Osteocyte (in vitro differentiated cells): Measurements from ENCODE around the gene HSD17B13. TPM values are rescaled to one million over a fixed set of nuclear protein-coding genes. Genes with fewer than 3 reads are reported as not detected.
"Not testable (repeated sequence)": the region's sequence is repeated elsewhere in the genome, so short reads cannot be mapped to it uniquely, and the experiment has no call there.

Experiments
- DNase-seq: peaks from one replicate; pipeline ENCODE4 v3.0.0; 2021; ENCODE audit warnings: mixed read lengths; ENCODE audit not compliant: unreplicated experiment; ENCODE audit errors: extremely low spot score
- H3K27ac Mint-ChIP-seq: one replicate; pipeline ENCODE4 v1.8.0; 2021; ENCODE audit warnings: mild to moderate bottlenecking, mixed read lengths; ENCODE audit not compliant: unreplicated experiment
- H3K27me3 Mint-ChIP-seq: one replicate; pipeline ENCODE4 v1.8.0; 2021; ENCODE audit warnings: mixed read lengths; ENCODE audit not compliant: unreplicated experiment
- H3K36me3 Mint-ChIP-seq: one replicate; pipeline ENCODE4 v1.8.0; 2021; ENCODE audit warnings: mixed read lengths; ENCODE audit not compliant: unreplicated experiment
- H3K4me1 Mint-ChIP-seq: one replicate; pipeline ENCODE4 v1.8.0; 2021; ENCODE audit warnings: mixed read lengths; ENCODE audit not compliant: unreplicated experiment
- H3K4me3 Mint-ChIP-seq: one replicate; pipeline ENCODE4 v1.8.0; 2021; ENCODE audit warnings: mild to moderate bottlenecking, moderate library complexity, mixed read lengths; ENCODE audit not compliant: unreplicated experiment
- H3K9me3 Mint-ChIP-seq: one replicate; pipeline ENCODE4 v1.8.0; 2021; ENCODE audit warnings: mixed read lengths; ENCODE audit not compliant: unreplicated experiment
- total RNA-seq: library from RNA; stranded (reverse); gene quantifications from 2 replicates; pipeline ENCODE4 v1.2.1, GENCODE V29; 2021
- TF ChIP-seq, protein P1 (sequence below): fragments of 200-600 bp; sonication (generic); IDR thresholded peaks from 2 replicates; pipeline ENCODE4 v1.5.0; 2021; ENCODE audit warnings: antibody characterized with exemption, mild to moderate bottlenecking, moderate library complexity

Gene HSD17B13
- total RNA-seq, 1 donor from 2014 or later, result not detected

DNA sequence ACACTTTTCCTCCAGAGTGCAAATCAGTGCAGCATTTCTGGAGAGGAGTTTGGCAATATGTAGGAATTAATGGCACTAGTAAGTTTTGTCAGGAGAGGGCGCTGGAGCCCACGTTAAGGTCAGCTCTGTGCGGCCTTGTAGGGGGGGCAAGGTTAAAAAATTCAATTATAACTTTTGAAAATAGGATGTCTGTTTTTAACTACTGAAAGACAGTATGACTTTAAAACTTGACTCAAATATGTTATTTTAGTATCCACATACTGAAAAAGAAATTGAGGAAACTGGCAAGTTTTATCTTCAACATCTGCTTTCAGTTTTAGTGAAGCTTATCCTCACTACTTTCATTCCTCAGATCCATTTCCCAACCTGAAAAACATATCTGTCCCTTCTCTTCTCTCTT is 30.9 kb upstream of the HSD17B13 start:
- TF ChIP-seq, protein P1, sequence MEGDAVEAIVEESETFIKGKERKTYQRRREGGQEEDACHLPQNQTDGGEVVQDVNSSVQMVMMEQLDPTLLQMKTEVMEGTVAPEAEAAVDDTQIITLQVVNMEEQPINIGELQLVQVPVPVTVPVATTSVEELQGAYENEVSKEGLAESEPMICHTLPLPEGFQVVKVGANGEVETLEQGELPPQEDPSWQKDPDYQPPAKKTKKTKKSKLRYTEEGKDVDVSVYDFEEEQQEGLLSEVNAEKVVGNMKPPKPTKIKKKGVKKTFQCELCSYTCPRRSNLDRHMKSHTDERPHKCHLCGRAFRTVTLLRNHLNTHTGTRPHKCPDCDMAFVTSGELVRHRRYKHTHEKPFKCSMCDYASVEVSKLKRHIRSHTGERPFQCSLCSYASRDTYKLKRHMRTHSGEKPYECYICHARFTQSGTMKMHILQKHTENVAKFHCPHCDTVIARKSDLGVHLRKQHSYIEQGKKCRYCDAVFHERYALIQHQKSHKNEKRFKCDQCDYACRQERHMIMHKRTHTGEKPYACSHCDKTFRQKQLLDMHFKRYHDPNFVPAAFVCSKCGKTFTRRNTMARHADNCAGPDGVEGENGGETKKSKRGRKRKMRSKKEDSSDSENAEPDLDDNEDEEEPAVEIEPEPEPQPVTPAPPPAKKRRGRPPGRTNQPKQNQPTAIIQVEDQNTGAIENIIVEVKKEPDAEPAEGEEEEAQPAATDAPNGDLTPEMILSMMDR, result peak; percentile 78
- no peak overlapping the region for H3K4me3 Mint-ChIP-seq
- DNase-seq, result no peak
- peaks cover 4% of the 10 kb centered on the region for H3K36me3 Mint-ChIP-seq
- H3K4me1 Mint-ChIP-seq, result peaks cover 13% of the 10 kb centered on the region
- H3K27me3 Mint-ChIP-seq, result no peaks in the 10 kb centered on the region
- no peaks in the 10 kb centered on the region for H3K9me3 Mint-ChIP-seq
- H3K27ac Mint-ChIP-seq, result peak overlapping the region; percentile 80

DNA sequence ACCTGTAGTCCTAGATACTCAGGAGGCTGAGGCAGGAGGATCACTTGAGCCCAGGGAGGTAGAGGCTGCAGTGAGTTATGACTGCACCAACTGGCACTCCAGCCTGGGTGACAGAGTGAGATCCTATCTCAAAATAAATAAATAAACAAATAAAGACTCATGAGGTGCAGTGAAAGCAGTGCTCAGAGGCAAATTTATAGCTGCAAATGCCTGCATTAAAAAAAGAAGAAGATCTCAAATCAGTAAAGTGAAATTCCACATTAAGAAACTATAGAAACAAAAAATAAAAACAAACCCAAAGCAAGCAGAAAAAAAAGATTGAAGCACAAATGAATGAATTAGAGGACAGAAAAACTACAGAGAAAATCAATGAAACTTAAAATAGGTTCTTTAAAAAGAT is 22.5 kb upstream of the HSD17B13 start:
- Mint-ChIP-seq H3K4me1 (no peaks in the 10 kb centered on the region), H3K36me3 (peaks cover 28% of the 10 kb centered on the region), H3K27me3 (no peaks in the 10 kb centered on the region), H3K27ac (no peak overlapping the region), H3K4me3 (no peak overlapping the region), H3K9me3 (peaks cover 18% of the 10 kb centered on the region)
- TF ChIP-seq, protein P1, result no peak
- no peak for DNase-seq

- Mint-ChIP-seq H3K9me3 (peaks cover 18% of the 10 kb centered on the region), H3K27me3 (no peaks in the 10 kb centered on the region), H3K4me3 (no peak overlapping the region), H3K4me1 (no peaks in the 10 kb centered on the region), H3K36me3 (peaks cover 41% of the 10 kb centered on the region), H3K27ac (no peak overlapping the region)
- TF ChIP-seq, protein P1, result no peak
- no peak for DNase-seq
Measured at GRCh38 chr4:87342872-87343271, 20.2 kb upstream of the HSD17B13 start.

- not testable (repeated sequence) for DNase-seq, H3K4me3 Mint-ChIP-seq, H3K4me1 Mint-ChIP-seq, H3K27me3 Mint-ChIP-seq, H3K27ac Mint-ChIP-seq
- Mint-ChIP-seq H3K36me3 (peaks cover 45% of the 10 kb centered on the region), H3K9me3 (peaks cover 18% of the 10 kb centered on the region)
Measured at GRCh38 chr4:87341954-87342635, 19.4 kb upstream of the HSD17B13 start.

- Mint-ChIP-seq H3K4me3 (no peak overlapping the region), H3K9me3 (peaks cover 5% of the 10 kb centered on the region), H3K36me3 (peaks cover 42% of the 10 kb centered on the region), H3K27me3 (no peaks in the 10 kb centered on the region), H3K4me1 (no peaks in the 10 kb centered on the region), H3K27ac (no peak overlapping the region)
- no peak for DNase-seq
- TF ChIP-seq, protein P1, result no peak
Measured at GRCh38 chr4:87339440-87339839, 16.8 kb upstream of the HSD17B13 start.
